Smooth muscle cell (in vitro differentiated cells): ENCODE measurements around the gene GALNT11. TPM values are rescaled to one million over a fixed set of nuclear protein-coding genes. Genes with fewer than 3 reads are reported as not detected.
A peak's percentile ranks its signal among the peaks of the same experiment; 100 is the strongest.

Experiments used
- DNase-seq: peaks from one replicate; lab custom pipeline; 2025; ENCODE audit not compliant: unreplicated experiment; lab: John Stamatoyannopoulos, UW
- H2AFZ ChIP-seq: fragments of 200-600 bp; sonication (generic); 2 replicates; pipeline ENCODE4 v1.6.0; 2016; ENCODE audit warnings: antibody characterized with exemption, low read depth, mild to moderate bottlenecking
- H3F3A ChIP-seq: fragments of 200-600 bp; sonication (generic); 2 replicates; pipeline ENCODE4 v1.6.0; 2017; ENCODE audit warnings: antibody characterized with exemption, low read depth
- H3K27ac ChIP-seq: fragments of 200-600 bp; sonication (generic); 2 replicates; pipeline ENCODE4 v1.5.1; 2016; ENCODE audit warnings: low read depth, mild to moderate bottlenecking
- H3K27me3 ChIP-seq: fragments of 200-600 bp; sonication (generic); 2 replicates; pipeline ENCODE4 v1.6.1; 2016; ENCODE audit warnings: low read depth, mild to moderate bottlenecking
- H3K36me3 ChIP-seq: fragments of 200-600 bp; sonication (generic); 2 replicates; pipeline ENCODE4 v1.5.1; 2016; ENCODE audit warnings: low read depth
- H3K4me1 ChIP-seq: fragments of 200-600 bp; sonication (generic); 2 replicates; pipeline ENCODE4 v1.5.1; 2016; ENCODE audit warnings: low read depth
- H3K4me2 ChIP-seq: fragments of 200-600 bp; sonication (generic); 2 replicates; pipeline ENCODE4 v1.6.0; 2016; ENCODE audit warnings: mild to moderate bottlenecking
- H3K4me3 ChIP-seq: fragments of 200-600 bp; sonication (generic); 2 replicates; pipeline ENCODE4 v1.5.1; 2016; ENCODE audit warnings: mild to moderate bottlenecking
- H3K79me2 ChIP-seq: fragments of 200-600 bp; sonication (generic); 2 replicates; pipeline ENCODE4 v1.6.0; 2016; ENCODE audit warnings: low read depth, mild to moderate bottlenecking
- H3K9ac ChIP-seq: fragments of 200-600 bp; sonication (generic); 2 replicates; pipeline ENCODE4 v1.6.0; 2016; ENCODE audit warnings: low read depth
- H3K9me3 ChIP-seq: fragments of 200-600 bp; sonication (generic); replicated peaks from 2 replicates; pipeline ENCODE4 v1.5.1; 2016; ENCODE audit warnings: low read depth
- H4K20me1 ChIP-seq: fragments of 200-600 bp; sonication (generic); 2 replicates; pipeline ENCODE4 v1.6.0; 2016; ENCODE audit warnings: low read depth
- CTCF ChIP-seq: fragments of 200-600 bp; sonication (generic); IDR thresholded peaks from 2 replicates; pipeline ENCODE4 v1.5.1; 2017; ENCODE audit warnings: borderline replicate concordance, mild to moderate bottlenecking, antibody characterized with exemption; ENCODE audit not compliant: insufficient read depth, poor library complexity, severe bottlenecking
- whole genome bisulfite sequencing: methylation state at CpG from one replicate; pipeline ENCODE4 v1.1.7; 2016; ENCODE audit warnings: low lambda C conversion rate; 5-methylcytosine and 5-hydroxymethylcytosine counted together
- polyA plus RNA-seq: library from polyadenylated mRNA; unstranded; fragments of >200 nt; fragmentation: Nextera tagmentation; extraction: Ambion mirVana; gene quantifications from 2 replicates; pipeline ENCODE4 v1.2.1, GENCODE V29; 2016
- total RNA-seq: library from RNA; depleted of rRNA; stranded (reverse); fragments of >200 nt; gene quantifications from 2 replicates; pipeline ENCODE4 v1.2.3, GENCODE V29; 2014

GALNT11 gene
- total and polyA plus RNA-seq, 2 experiments from 2014 or later: 40.8 to 73.6 TPM

DNA sequence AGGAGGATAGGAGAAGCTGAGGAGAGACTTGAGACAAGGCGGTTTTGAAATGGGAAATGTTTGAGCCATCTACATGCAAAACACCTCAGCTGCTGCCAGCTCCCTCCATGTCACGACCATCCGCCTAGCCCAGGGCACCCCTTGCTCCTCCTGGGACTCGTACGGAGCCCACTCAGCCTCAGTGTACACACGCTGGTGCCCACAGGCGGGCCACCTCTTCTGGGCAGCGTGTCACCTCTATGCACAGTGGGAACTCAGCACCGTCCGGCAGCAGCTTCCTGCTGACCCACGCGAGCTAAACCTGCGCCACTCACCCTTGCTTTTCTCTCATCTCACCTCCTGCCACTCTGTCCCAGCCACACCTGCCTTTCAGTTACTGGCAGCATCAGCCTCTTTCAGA is 108.3 kb downstream of the GALNT11 start:
- no peaks in the 10 kb centered on the region for H3K27me3 ChIP-seq
- no peak overlapping the region for H2AFZ ChIP-seq
- H3K4me3 ChIP-seq: no peak overlapping the region
- peaks cover 9% of the 10 kb centered on the region for H3F3A ChIP-seq
- H4K20me1 ChIP-seq: peaks cover 6% of the 10 kb centered on the region
- peaks cover 2% of the 10 kb centered on the region for H3K79me2 ChIP-seq
- DNase-seq: no peak
- no peak overlapping the region for H3K27ac ChIP-seq
- H3K4me1 ChIP-seq: peaks cover 8% of the 10 kb centered on the region
- H3K4me2 ChIP-seq: no peak overlapping the region
- H3K9me3 ChIP-seq: no peaks in the 10 kb centered on the region
- H3K36me3 ChIP-seq: no peaks in the 10 kb centered on the region
- H3K9ac ChIP-seq: no peak overlapping the region
- 98% methylated on average over 10 of the region's 13 CpGs for WGBS
- TF ChIP-seq CTCF: no peak

- Histone ChIP-seq H2AFZ (no peak overlapping the region), H3K79me2 (peaks cover 2% of the 10 kb centered on the region), H3K9ac (peak overlapping the region; percentile 40), H3K9me3 (no peaks in the 10 kb centered on the region), H3K27me3 (no peaks in the 10 kb centered on the region), H3K4me1 (peaks cover 8% of the 10 kb centered on the region), H4K20me1 (peaks cover 12% of the 10 kb centered on the region), H3K4me2 (peak overlapping the region; percentile 70), H3K36me3 (no peaks in the 10 kb centered on the region), H3F3A (peaks cover 9% of the 10 kb centered on the region), H3K27ac (peak overlapping the region; percentile 94), H3K4me3 (peak overlapping the region; percentile 7)
- TF ChIP-seq CTCF: no peak
- WGBS: 21% methylated on average over 9 of the region's 9 CpGs
- no peak for DNase-seq
Measured at GRCh38 chr7:152136686-152137085, 111.2 kb downstream of the GALNT11 start.

GRCh38 chr7:152137476-152138025 is 112.1 kb downstream of the GALNT11 start:
- Histone ChIP-seq H3K9me3 (no peaks in the 10 kb centered on the region), H3K27ac (peak overlapping the region; percentile 94), H4K20me1 (peaks cover 12% of the 10 kb centered on the region), H3K9ac (no peak overlapping the region), H3K4me1 (peaks cover 8% of the 10 kb centered on the region), H3K4me2 (peak overlapping the region; percentile 70), H2AFZ (no peak overlapping the region), H3F3A (peaks cover 9% of the 10 kb centered on the region), H3K4me3 (no peak overlapping the region), H3K79me2 (peaks cover 2% of the 10 kb centered on the region), H3K27me3 (no peaks in the 10 kb centered on the region), H3K36me3 (no peaks in the 10 kb centered on the region)
- no peak for TF ChIP-seq CTCF
- DNase-seq: no peak
- WGBS: 78% methylated on average over 7 of the region's 7 CpGs

DNA sequence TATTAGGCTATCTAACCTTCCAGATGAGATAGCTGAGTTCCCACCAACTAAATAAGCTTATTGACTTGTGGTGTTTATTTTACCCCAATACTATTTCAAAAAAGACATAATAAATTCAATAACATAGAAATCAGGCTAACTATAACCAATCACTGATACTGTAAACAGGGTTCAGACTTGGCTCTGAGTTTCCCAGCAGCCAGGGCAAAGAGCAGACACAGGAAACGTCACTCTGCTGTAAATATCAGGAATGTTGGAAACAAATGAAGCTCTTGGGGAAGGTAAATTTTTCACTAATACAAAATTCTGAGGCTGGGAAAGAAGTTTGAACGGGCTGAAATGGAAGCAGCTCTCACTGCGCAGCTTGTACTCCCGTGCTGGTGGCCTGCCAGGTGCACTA is 114.6 kb downstream of the GALNT11 start:
- Histone ChIP-seq H4K20me1 (peaks cover 12% of the 10 kb centered on the region), H2AFZ (no peak overlapping the region), H3K9ac (no peak overlapping the region), H3F3A (peaks cover 9% of the 10 kb centered on the region), H3K36me3 (peaks cover 7% of the 10 kb centered on the region), H3K79me2 (peaks cover 2% of the 10 kb centered on the region), H3K4me2 (no peak overlapping the region), H3K4me3 (no peak overlapping the region), H3K9me3 (no peaks in the 10 kb centered on the region), H3K27ac (no peak overlapping the region), H3K4me1 (peaks cover 8% of the 10 kb centered on the region), H3K27me3 (no peaks in the 10 kb centered on the region)
- TF ChIP-seq CTCF: no peak
- no peak for DNase-seq
- WGBS: 96% methylated on average over 4 of the region's 4 CpGs
